ENCODE results near the gene FSD2.
"Not testable (repeated sequence)": the region's sequence is repeated elsewhere in the genome, so short reads cannot be mapped to it uniquely, and the experiment has no call there.

FSD2 gene

GRCh38 chr15:82830427-82831173 is 24.7 kb upstream of the FSD2 start:
- no peak for DNase-seq (ENCODE audit: low read depth in 2 of 2)

- no peak for DNase-seq (ENCODE audit: low read depth in 2 of 2)
Observed at GRCh38 chr15:82829234-82829633, 23.4 kb upstream of the FSD2 start.

GRCh38 chr15:82828075-82828474 is 22.2 kb upstream of the FSD2 start:
- DNase-seq (ENCODE audit: low read depth in 2 of 2) = no peak

GRCh38 chr15:82823049-82823448 is 17.2 kb upstream of the FSD2 start:
- no peak for DNase-seq (ENCODE audit: low read depth in 2 of 2)

- not testable (repeated sequence) for DNase-seq (ENCODE audit: low read depth in 2 of 2)
Observed at GRCh38 chr15:82821851-82822250, 16.0 kb upstream of the FSD2 start.

- not testable (repeated sequence) for DNase-seq (ENCODE audit: low read depth in 2 of 2)
Observed at GRCh38 chr15:82821396-82821795, 15.5 kb upstream of the FSD2 start.

- no peak for DNase-seq (ENCODE audit: low read depth in 2 of 2)
Observed at GRCh38 chr15:82820128-82820527, 14.3 kb upstream of the FSD2 start.

GRCh38 chr15:82812994-82813393 is 7.1 kb upstream of the FSD2 start:
- DNase-seq (ENCODE audit: low read depth in 2 of 2) = no peak

GRCh38 chr15:82810890-82811426 is 5.1 kb upstream of the FSD2 start:
- peak; percentile 10 to 23 for DNase-seq (ENCODE audit: low read depth in 2 of 2)

GRCh38 chr15:82810061-82810889 is 4.4 kb upstream of the FSD2 start:
- DNase-seq (ENCODE audit: low read depth in 2 of 2) = no peak

- DNase-seq (ENCODE audit: low read depth in 2 of 2) = peak; percentile 87 to 92
Observed at GRCh38 chr15:82809308-82810060, 3.6 kb upstream of the FSD2 start, which contains the start of gene WHAMM. Gene WHAMM (plus strand): TSS chr15:82809628. CDS start chr15:82809727, 99 bp downstream.

- no peak for DNase-seq (ENCODE audit: low read depth in 2 of 2)
Observed at GRCh38 chr15:82808634-82809041, 2.8 kb upstream of the FSD2 start.

- no peak for DNase-seq (ENCODE audit: low read depth in 2 of 2)
Observed at GRCh38 chr15:82807920-82808633, 2.2 kb upstream of the FSD2 start.

- DNase-seq (ENCODE audit: low read depth in 2 of 2) = no peak
Observed at GRCh38 chr15:82804575-82804949, 1.3 kb downstream of the FSD2 start.

GRCh38 chr15:82803793-82804574 is 1.9 kb downstream of the FSD2 start:
- no peak for DNase-seq (ENCODE audit: low read depth in 2 of 2)

GRCh38 chr15:82802497-82802896 is 3.4 kb downstream of the FSD2 start:
- DNase-seq (ENCODE audit: low read depth in 2 of 2) = no peak

GRCh38 chr15:82799183-82799841 is 6.6 kb downstream of the FSD2 start:
- DNase-seq (ENCODE audit: low read depth in 2 of 2) = no peak

- DNase-seq (ENCODE audit: low read depth in 2 of 2) = no peak
Observed at GRCh38 chr15:82798531-82799166, 7.2 kb downstream of the FSD2 start.

GRCh38 chr15:82798104-82798503 is 7.8 kb downstream of the FSD2 start:
- no peak for DNase-seq (ENCODE audit: low read depth in 2 of 2)
